Caco-2 (cell line): Measurements from ENCODE around the gene ACSS1. TPM values are rescaled to one million over a fixed set of nuclear protein-coding genes. Genes with fewer than 3 reads are reported as not detected.

ENCODE experiments used
- BruUV-seq: library from RNA; stranded (reverse); fragments of 400-500 nt; replicated peaks from 2 replicates; lab custom pipeline; 2021; lab: Mats Ljungman, UMichigan
- CTCF ChIA-PET: fragments of 300-600 bp; sonication (Branson Sonifier 250); formaldehyde crosslinking; loops from one replicate; lab custom pipeline; 2022; ENCODE audit warnings: antibody characterized with exemption; lab: Charles Lee
- POLR2A ChIA-PET: fragments of 300-600 bp; sonication (Branson Sonifier 250); formaldehyde crosslinking; loops from one replicate; lab custom pipeline; 2022; ENCODE audit warnings: antibody characterized with exemption; lab: Charles Lee
- DNase-seq, 2 experiments: peaks; one replicate each; pipeline versions ENCODE4 v3.0.0 to v3.0.0-alpha.2; 2020 to 2022
- H3K27me3 ChIP-seq: replicated peaks from 2 replicates; pipeline ENCODE4 v1.6.0; 2011; ENCODE audit warnings: low read length; ENCODE audit not compliant: control insufficient read depth, insufficient read depth
- H3K36me3 ChIP-seq: 2 replicates; pipeline ENCODE4 v1.5.1; 2011; ENCODE audit warnings: low read length; ENCODE audit not compliant: control insufficient read depth, insufficient read depth
- H3K4me1 ChIP-seq: fragments of 250-450 bp; sonication (Bioruptor Pico); 2 replicates; pipeline ENCODE4 v1.5.1; 2020; ENCODE audit warnings: mild to moderate bottlenecking
- H3K4me3 ChIP-seq: 2 replicates; pipeline ENCODE4 v1.5.1; 2011; ENCODE audit warnings: low read depth, mild to moderate bottlenecking, control low read depth, low read length
- H3K9me3 ChIP-seq: fragments of 250-450 bp; sonication (Bioruptor Pico); 2 replicates; pipeline ENCODE4 v1.5.1; 2020; ENCODE audit warnings: mild to moderate bottlenecking, moderate library complexity
- H3K27ac Mint-ChIP-seq: one replicate; pipeline ENCODE4 v1.8.0; 2022; ENCODE audit warnings: mixed read lengths; ENCODE audit not compliant: unreplicated experiment
- H3K27me3 Mint-ChIP-seq: one replicate; pipeline ENCODE4 v1.8.0; 2022; ENCODE audit warnings: mixed read lengths; ENCODE audit not compliant: insufficient read depth, unreplicated experiment
- H3K36me3 Mint-ChIP-seq: one replicate; pipeline ENCODE4 v1.8.0; 2022; ENCODE audit warnings: mild to moderate bottlenecking, mixed read lengths; ENCODE audit not compliant: insufficient read depth, unreplicated experiment
- H3K4me1 Mint-ChIP-seq: one replicate; pipeline ENCODE4 v1.8.0; 2022; ENCODE audit warnings: low read depth, mixed read lengths; ENCODE audit not compliant: unreplicated experiment
- H3K4me3 Mint-ChIP-seq: one replicate; pipeline ENCODE4 v1.8.0; 2022; ENCODE audit warnings: mild to moderate bottlenecking, moderate library complexity, mixed read lengths; ENCODE audit not compliant: unreplicated experiment
- H3K9me3 Mint-ChIP-seq: one replicate; pipeline ENCODE4 v1.8.0; 2022; ENCODE audit warnings: mixed read lengths; ENCODE audit not compliant: unreplicated experiment
- intact Hi-C: fragments of 100-400 bp; cut with micrococcal nuclease; formaldehyde crosslinking; loops from one replicate; pipeline ENCODE4 v1.10.0; 2022; ENCODE audit not compliant: unreplicated experiment
- total RNA-seq: library from RNA; stranded (reverse); gene quantifications from 2 replicates; pipeline ENCODE4 v1.2.3, GENCODE V29; 2022
- TF ChIP-seq, protein P1 (sequence below), 2 experiments: fragments of 200-600 bp in 1 of 2; IDR thresholded peaks; 1 replicate in 1 of 2; 2 replicates in 1 of 2; pipeline versions ENCODE4 v1.5.1 to v1.8.0; 2011 to 2022; ENCODE audit warnings: antibody characterized with exemption in 1 of 2, control low read depth in 1 of 2, inconsistent platforms in 1 of 2, low read depth in 1 of 2, low read length in 1 of 2, mild to moderate bottlenecking in 1 of 2, moderate library complexity in 1 of 2; ENCODE audit not compliant: insufficient read depth in 1 of 2, severe bottlenecking in 1 of 2, unreplicated experiment in 1 of 2

Gene ACSS1
- total RNA-seq, 1 experiment from 2014 or later = 113 TPM

DNA sequence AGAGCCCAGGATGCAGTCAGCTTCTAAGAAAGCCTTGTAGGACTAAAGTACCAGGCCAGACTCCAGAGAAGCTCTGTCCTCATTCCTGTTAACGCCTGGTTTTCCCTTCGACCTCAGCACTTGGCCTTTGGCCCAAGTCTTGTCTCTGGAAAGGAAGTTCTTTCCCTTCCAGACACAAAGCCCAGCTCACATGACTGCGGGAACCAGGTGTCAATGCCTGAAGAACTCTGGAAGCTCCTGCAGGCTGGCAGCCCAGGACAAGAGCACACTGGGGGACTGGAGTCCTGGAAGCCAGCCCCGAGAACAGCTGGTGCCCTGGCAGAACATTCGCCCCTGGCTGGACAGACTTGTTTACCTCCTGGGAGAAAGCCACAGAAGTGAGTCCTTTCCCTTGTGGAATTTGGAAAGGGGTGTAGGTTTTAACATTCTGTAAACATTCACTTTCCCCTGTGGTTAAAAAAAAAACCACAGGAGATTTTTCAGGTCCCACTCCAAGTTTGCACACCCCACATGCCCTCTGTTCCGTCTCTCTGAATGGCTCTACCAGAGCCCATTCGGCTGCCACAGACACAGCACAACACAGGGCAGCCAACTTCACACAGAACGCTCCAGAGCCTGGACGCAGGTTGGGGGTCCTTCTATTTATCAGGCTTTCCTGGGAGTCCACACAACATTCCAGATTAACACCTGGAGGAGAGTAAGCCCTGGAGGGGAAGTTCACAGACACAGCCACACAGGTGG, 18.1 kb downstream of the ACSS1 start:
- ChIA-PET POLR2A (no interaction called here), CTCF (interaction anchor here (1.6 kb wide), 1 partner anchor 207 kb away, joined by 3 read pairs; no protein-coding TSS in a partner anchor)
- no TSS peak for BruUV-seq
- no peaks in the 10 kb centered on the region for H3K27me3 Mint-ChIP-seq
- H3K4me3 ChIP-seq = no peak overlapping the region
- no peaks in the 10 kb centered on the region for H3K27me3 ChIP-seq
- TF ChIP-seq, protein P1, sequence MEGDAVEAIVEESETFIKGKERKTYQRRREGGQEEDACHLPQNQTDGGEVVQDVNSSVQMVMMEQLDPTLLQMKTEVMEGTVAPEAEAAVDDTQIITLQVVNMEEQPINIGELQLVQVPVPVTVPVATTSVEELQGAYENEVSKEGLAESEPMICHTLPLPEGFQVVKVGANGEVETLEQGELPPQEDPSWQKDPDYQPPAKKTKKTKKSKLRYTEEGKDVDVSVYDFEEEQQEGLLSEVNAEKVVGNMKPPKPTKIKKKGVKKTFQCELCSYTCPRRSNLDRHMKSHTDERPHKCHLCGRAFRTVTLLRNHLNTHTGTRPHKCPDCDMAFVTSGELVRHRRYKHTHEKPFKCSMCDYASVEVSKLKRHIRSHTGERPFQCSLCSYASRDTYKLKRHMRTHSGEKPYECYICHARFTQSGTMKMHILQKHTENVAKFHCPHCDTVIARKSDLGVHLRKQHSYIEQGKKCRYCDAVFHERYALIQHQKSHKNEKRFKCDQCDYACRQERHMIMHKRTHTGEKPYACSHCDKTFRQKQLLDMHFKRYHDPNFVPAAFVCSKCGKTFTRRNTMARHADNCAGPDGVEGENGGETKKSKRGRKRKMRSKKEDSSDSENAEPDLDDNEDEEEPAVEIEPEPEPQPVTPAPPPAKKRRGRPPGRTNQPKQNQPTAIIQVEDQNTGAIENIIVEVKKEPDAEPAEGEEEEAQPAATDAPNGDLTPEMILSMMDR (IDR thresholded peaks at IDR 0.05; ENCODE audit: insufficient read depth in 1 of 2, low read depth in 1 of 2, low read length in 1 of 2, severe bottlenecking in 1 of 2, unreplicated experiment in 1 of 2) = no peak
- no peak overlapping the region for H3K27ac Mint-ChIP-seq
- no peaks in the 10 kb centered on the region for H3K9me3 Mint-ChIP-seq
- H3K4me1 Mint-ChIP-seq = no peaks in the 10 kb centered on the region
- peaks cover 32% of the 10 kb centered on the region for H3K36me3 Mint-ChIP-seq
- H3K4me3 Mint-ChIP-seq = no peak overlapping the region
- H3K4me1 ChIP-seq = no peaks in the 10 kb centered on the region
- no peak for DNase-seq
- intact Hi-C loops = no loop called here
- peaks cover 3% of the 10 kb centered on the region for H3K36me3 ChIP-seq
- H3K9me3 ChIP-seq = no peaks in the 10 kb centered on the region

DNA sequence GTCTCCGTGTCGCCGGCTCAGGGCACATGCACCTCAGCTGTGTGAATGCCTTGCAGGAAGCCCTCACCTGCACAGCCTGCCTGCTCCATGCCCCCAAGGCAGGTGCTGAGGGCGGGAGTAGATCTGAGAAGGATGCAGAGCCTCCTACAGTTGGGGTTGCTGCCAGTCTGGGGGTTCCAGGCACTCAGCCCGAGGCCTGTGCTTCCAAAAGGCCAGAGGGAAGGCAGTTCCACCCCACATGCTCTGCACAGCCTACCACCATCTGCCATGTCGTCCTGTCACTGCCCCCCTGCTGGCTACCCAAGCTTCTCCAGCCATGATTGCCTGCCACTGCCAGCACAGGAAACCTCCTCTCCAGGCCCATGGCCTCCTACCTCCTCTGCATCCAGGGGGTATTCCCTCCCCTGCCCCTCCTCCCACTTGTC, 19.3 kb downstream of the ACSS1 start:
- CTCF ChIA-PET = interaction anchor here (1.6 kb wide), 1 partner anchor 208 kb away, joined by 3 read pairs; no protein-coding TSS in a partner anchor
- POLR2A ChIA-PET = no interaction called here
- TF ChIP-seq, protein P1 (IDR thresholded peaks at IDR 0.05; ENCODE audit: insufficient read depth in 1 of 2, low read depth in 1 of 2, low read length in 1 of 2, severe bottlenecking in 1 of 2, unreplicated experiment in 1 of 2) = no peak
- H3K4me3 Mint-ChIP-seq = no peak overlapping the region
- Histone ChIP-seq H3K4me1 (no peaks in the 10 kb centered on the region), H3K4me3 (no peak overlapping the region), H3K9me3 (no peaks in the 10 kb centered on the region), H3K27me3 (no peaks in the 10 kb centered on the region), H3K36me3 (peaks cover 3% of the 10 kb centered on the region)
- DNase-seq = no peak
- peaks cover 32% of the 10 kb centered on the region for H3K36me3 Mint-ChIP-seq
- H3K9me3 Mint-ChIP-seq = no peaks in the 10 kb centered on the region
- BruUV-seq = no TSS peak
- H3K4me1 Mint-ChIP-seq = peaks cover 1% of the 10 kb centered on the region
- intact Hi-C loops = no loop called here
- no peaks in the 10 kb centered on the region for H3K27me3 Mint-ChIP-seq
- no peak overlapping the region for H3K27ac Mint-ChIP-seq

DNA sequence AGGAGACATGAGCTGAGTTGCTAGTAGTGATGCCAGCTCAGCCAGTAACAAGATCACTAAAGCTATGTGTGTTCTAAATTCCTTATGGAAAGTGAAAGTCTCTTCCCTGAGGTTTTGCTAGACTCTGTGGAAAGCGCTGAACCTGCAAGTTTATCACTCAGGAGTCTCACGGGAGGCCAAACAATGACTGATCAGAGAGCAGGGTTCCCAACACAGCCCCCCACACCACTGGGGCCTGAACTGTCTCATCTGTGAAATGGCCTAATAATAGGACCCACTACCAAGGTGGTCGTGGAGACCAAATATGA, 19.9 kb downstream of the ACSS1 start:
- CTCF ChIA-PET = no interaction called here
- intact Hi-C loops = no loop called here
- no TSS peak for BruUV-seq

More for the DNA sequence above, 19.9 kb downstream of the ACSS1 start:
- Histone ChIP-seq H3K27me3 (no peaks in the 10 kb centered on the region), H3K4me1 (peaks cover 4% of the 10 kb centered on the region; the same call in 1 of the 2 replicates), H3K36me3 (peaks cover 2% of the 10 kb centered on the region; the same call in 1 of the 2 replicates), H3K4me3 (no peak overlapping the region), H3K9me3 (no peaks in the 10 kb centered on the region)
- H3K27ac Mint-ChIP-seq = no peak overlapping the region
- H3K9me3 Mint-ChIP-seq = no peaks in the 10 kb centered on the region
- POLR2A ChIA-PET = no interaction called here
- DNase-seq = no peak
- TF ChIP-seq, protein P1 (IDR thresholded peaks at IDR 0.05; ENCODE audit: insufficient read depth in 1 of 2, low read depth in 1 of 2, low read length in 1 of 2, severe bottlenecking in 1 of 2, unreplicated experiment in 1 of 2) = no peak
- H3K4me1 Mint-ChIP-seq = peaks cover 5% of the 10 kb centered on the region
- H3K4me3 Mint-ChIP-seq = no peak overlapping the region
- no peaks in the 10 kb centered on the region for H3K27me3 Mint-ChIP-seq
- H3K36me3 Mint-ChIP-seq = peaks cover 32% of the 10 kb centered on the region
